Measurements from ENCODE around the gene SARS2. TPM values are rescaled to one million over a fixed set of nuclear protein-coding genes. Genes with fewer than 3 reads are reported as not detected.

SARS2 gene
- total RNA-seq, 1 experiment from 2014 or later = 23.6 TPM

DNA sequence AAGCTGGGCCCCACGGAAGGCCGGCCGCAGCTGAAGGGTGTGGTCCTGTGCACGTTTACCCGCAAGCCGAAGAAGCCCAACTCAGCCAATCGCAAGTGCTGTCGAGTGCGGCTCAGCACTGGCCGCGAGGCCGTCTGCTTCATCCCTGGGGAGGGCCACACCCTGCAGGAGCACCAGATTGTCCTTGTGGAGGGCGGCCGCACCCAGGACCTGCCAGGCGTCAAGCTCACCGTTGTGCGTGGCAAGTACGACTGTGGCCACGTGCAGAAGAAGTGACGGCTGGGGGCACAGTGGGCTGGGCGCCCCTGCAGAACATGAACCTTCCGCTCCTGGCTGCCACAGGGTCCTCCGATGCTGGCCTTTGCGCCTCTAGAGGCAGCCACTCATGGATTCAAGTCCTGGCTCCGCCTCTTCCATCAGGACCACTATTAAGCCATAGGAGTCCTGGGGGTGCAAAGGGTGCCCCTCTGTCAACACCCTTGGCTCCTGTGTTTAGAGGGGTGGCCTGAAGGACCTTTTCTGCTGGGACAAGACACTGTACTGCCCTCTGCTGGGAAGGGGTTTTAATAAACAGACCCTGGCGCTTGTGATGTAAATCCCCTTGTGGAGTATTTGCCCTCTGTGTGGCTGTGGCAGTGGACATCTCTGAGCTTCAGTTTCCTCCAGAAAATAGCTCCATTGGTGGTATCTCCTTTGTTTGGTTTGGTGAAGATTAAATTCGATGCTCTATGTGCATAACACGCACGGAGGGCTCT, 2.0 kb upstream of the SARS2 start:
- H3K36me3 Mint-ChIP-seq (ENCODE audit: insufficient read depth, unreplicated experiment) = peaks cover 18% of the 10 kb centered on the region
- intact Hi-C loops (cut with micrococcal nuclease) = loop anchor here (10.0 kb wide), 1 partner anchor 698 kb away; no protein-coding TSS in a partner anchor
- ChIA-PET CTCF (interaction anchor here (0.6 to 1.1 kb wide), 8 partner anchors 42 to 1861 kb away, joined by 3 to 4 read pairs (median 3); no protein-coding TSS in a partner anchor), POLR2A (interaction anchor here (0.6 to 3.3 kb wide), 4 partner anchors 32 to 1043 kb away, joined by 3 to 31 read pairs (median 6); partner anchors contain the start of genes NFKBIB and SIRT2)
- BruUV-seq (replicated peaks) = no TSS peak
- TF ChIP-seq, protein P1, sequence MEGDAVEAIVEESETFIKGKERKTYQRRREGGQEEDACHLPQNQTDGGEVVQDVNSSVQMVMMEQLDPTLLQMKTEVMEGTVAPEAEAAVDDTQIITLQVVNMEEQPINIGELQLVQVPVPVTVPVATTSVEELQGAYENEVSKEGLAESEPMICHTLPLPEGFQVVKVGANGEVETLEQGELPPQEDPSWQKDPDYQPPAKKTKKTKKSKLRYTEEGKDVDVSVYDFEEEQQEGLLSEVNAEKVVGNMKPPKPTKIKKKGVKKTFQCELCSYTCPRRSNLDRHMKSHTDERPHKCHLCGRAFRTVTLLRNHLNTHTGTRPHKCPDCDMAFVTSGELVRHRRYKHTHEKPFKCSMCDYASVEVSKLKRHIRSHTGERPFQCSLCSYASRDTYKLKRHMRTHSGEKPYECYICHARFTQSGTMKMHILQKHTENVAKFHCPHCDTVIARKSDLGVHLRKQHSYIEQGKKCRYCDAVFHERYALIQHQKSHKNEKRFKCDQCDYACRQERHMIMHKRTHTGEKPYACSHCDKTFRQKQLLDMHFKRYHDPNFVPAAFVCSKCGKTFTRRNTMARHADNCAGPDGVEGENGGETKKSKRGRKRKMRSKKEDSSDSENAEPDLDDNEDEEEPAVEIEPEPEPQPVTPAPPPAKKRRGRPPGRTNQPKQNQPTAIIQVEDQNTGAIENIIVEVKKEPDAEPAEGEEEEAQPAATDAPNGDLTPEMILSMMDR (IDR thresholded peaks at IDR 0.05; ENCODE audit: unreplicated experiment) = peak; percentile 27
- no peaks in the 10 kb centered on the region for H3K27me3 Mint-ChIP-seq (ENCODE audit: insufficient read depth, unreplicated experiment)
- H3K4me1 Mint-ChIP-seq (ENCODE audit: insufficient read depth, unreplicated experiment) = peaks cover 14% of the 10 kb centered on the region
- no peak overlapping the region for H3K27ac Mint-ChIP-seq (ENCODE audit: low read depth, unreplicated experiment)
- H3K9me3 Mint-ChIP-seq (ENCODE audit: unreplicated experiment) = peaks cover 7% of the 10 kb centered on the region
- H3K4me3 Mint-ChIP-seq (ENCODE audit: unreplicated experiment) = peak overlapping the region; percentile 85
- DNase-seq (ENCODE audit: unreplicated experiment) = peak; percentile 30

DNA sequence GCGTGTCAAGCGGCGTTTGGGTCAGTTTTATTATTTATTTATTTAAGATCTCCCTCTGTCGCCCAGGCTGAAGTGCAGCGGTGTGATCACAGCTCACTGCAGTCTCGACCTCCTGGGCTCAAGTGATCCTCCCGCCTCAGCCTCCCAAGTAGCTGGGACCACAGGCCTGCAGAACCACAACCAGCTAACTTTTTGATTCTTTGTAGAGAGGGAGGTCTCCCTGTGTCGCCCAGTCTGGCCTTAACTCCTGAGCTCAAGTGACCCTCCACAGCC, 894 bp upstream of the SARS2 start:
- BruUV-seq (replicated peaks) = no TSS peak
- CTCF ChIA-PET = interaction anchor here (0.7 to 2.1 kb wide), 6 partner anchors 62 to 532 kb away, joined by 3 to 7 read pairs (median 4); partner anchors contain the start of gene FAM98C
- intact Hi-C loops (cut with micrococcal nuclease) = loop anchor here (2.0 to 10.0 kb wide), 2 partner anchors 81 to 697 kb away; no protein-coding TSS in a partner anchor

DNA sequence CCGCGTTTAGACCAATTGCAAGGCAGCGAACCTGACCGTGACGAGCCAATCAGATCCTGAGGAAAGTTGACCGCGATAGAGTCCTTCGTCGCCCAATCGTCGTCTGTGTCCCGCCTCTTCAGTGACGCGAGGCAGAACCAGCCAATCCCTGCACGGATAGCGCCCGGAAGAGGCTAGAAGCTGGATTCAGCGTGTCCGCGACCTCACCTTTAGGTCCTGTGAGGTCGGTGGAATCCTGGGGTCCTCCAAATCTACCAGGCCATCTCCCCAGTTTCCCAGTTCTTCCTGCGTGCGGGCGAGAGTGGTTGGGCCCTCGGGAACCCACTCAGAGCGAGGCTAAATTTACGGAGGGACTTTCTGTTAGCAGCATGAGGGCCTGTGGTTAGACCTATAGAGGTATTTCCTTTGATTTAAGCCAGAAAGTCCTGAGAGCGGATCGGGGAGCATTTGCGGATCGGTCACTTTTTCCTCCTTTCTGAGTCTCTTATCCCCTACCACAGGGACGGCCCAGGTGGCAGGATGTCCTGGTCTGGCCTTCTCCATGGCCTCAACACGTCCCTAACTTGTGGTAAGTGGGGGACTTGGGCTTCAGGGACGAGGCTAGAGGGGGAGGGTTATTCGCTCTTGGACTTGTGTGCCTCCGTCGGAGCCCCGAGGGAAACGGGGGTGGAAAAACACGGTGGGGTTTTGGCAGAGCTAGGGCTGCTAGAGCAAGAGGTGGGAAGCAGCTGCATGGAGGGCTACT, 385 bp upstream of the SARS2 start, which contains the start of gene MRPS12:
TSS of gene MRPS12 (plus strand) at position 169 of the 745 bp plus-strand sequence. CDS start at position 520, 351 bp downstream.
- peak within 1 kb of the TSS; percentile 85 for H3K4me3 Mint-ChIP-seq (ENCODE audit: unreplicated experiment)
- intact Hi-C loops (cut with micrococcal nuclease) = loop anchor here (1.0 to 10.0 kb wide), 6 partner anchors 30 to 696 kb away; partner anchors contain the start of gene FAM98C
- H3K27ac Mint-ChIP-seq (ENCODE audit: low read depth, unreplicated experiment) = peak within 1 kb of the TSS; percentile 95
- POLR2A ChIA-PET = interaction anchor here (0.6 to 3.3 kb wide), 37 partner anchors 9 to 685 kb away, joined by 3 to 35 read pairs (median 4); partner anchors contain the start of genes ACTN4, ECH1, EIF3K and FAM98C
- H3K9me3 Mint-ChIP-seq (ENCODE audit: unreplicated experiment) = peaks cover 7% of the 10 kb centered on the region
- peak; percentile 100 for DNase-seq (ENCODE audit: unreplicated experiment)
- peaks cover 14% of the 10 kb centered on the region for H3K4me1 Mint-ChIP-seq (ENCODE audit: insufficient read depth, unreplicated experiment)
- CTCF ChIA-PET = interaction anchor here (0.6 to 2.3 kb wide), 32 partner anchors 10 to 795 kb away, joined by 3 to 16 read pairs (median 3); partner anchors contain the start of gene FAM98C
- TF ChIP-seq, protein P1 (IDR thresholded peaks at IDR 0.05; ENCODE audit: unreplicated experiment) = no peak
- BruUV-seq (replicated peaks) = TSS peak; percentile 74
- H3K27me3 Mint-ChIP-seq (ENCODE audit: insufficient read depth, unreplicated experiment) = no peaks in the 10 kb centered on the region
- H3K36me3 Mint-ChIP-seq (ENCODE audit: insufficient read depth, unreplicated experiment) = peaks cover 24% of the 10 kb centered on the region

More for the DNA sequence above, 894 bp upstream of the SARS2 start:
- peaks cover 14% of the 10 kb centered on the region for H3K4me1 Mint-ChIP-seq (ENCODE audit: insufficient read depth, unreplicated experiment)
- H3K9me3 Mint-ChIP-seq (ENCODE audit: unreplicated experiment) = peaks cover 7% of the 10 kb centered on the region
- TF ChIP-seq, protein P1 (IDR thresholded peaks at IDR 0.05; ENCODE audit: unreplicated experiment) = no peak
- DNase-seq (ENCODE audit: unreplicated experiment) = no peak
- POLR2A ChIA-PET = interaction anchor here (0.6 to 3.3 kb wide), 21 partner anchors 9 to 602 kb away, joined by 3 to 35 read pairs (median 5); partner anchors contain the start of genes ACTN4, ECH1, FAM98C and NFKBIB
- peak overlapping the region; percentile 95 for H3K27ac Mint-ChIP-seq (ENCODE audit: low read depth, unreplicated experiment)
- peak overlapping the region; percentile 85 for H3K4me3 Mint-ChIP-seq (ENCODE audit: unreplicated experiment)
- peaks cover 24% of the 10 kb centered on the region for H3K36me3 Mint-ChIP-seq (ENCODE audit: insufficient read depth, unreplicated experiment)
- no peaks in the 10 kb centered on the region for H3K27me3 Mint-ChIP-seq (ENCODE audit: insufficient read depth, unreplicated experiment)

Measured in MCF 10A (cell line).